Thoracic aorta (tissue), 2 donors: Measurements from ENCODE around the gene UCK1. TPM values are rescaled to one million over a fixed set of nuclear protein-coding genes. Genes with fewer than 3 reads are reported as not detected.

Experiments used
- ATAC-seq: fragments of 150-250 bp; one replicate; pipeline ENCODE4 v1.8.0; 2017; ENCODE audit warnings: low read depth; ENCODE audit not compliant: insufficient number of reproducible peaks, low FRiP score
- DNase-seq: peaks from one replicate; pipeline ENCODE4 v3.0.0-alpha.2; 2020; ENCODE audit warnings: low spot score
- H3K27ac ChIP-seq, 2 donors: fragments of 200-600 bp; sonication (generic); 1 replicate in 1 of 2; 2 replicates in 1 of 2; pipeline ENCODE4 v1.5.1; 2016; ENCODE audit warnings: mild to moderate bottlenecking in 2 of 2, moderate library complexity in 2 of 2
- H3K27me3 ChIP-seq: fragments of 200-600 bp; sonication (generic); replicated peaks from 2 replicates; pipeline ENCODE4 v1.6.0; 2016; ENCODE audit warnings: mild to moderate bottlenecking; ENCODE audit not compliant: insufficient read depth
- H3K36me3 ChIP-seq: fragments of 200-600 bp; sonication (generic); one replicate; pipeline ENCODE4 v1.5.1; 2016
- H3K4me1 ChIP-seq, 2 donors: fragments of 200-600 bp; sonication (generic); 1 replicate in 1 of 2; 2 replicates in 1 of 2; pipeline versions ENCODE4 v1.5.1 to v1.6.0; 2016; ENCODE audit warnings: low read depth in 2 of 2, mild to moderate bottlenecking in 1 of 2; ENCODE audit not compliant: control insufficient read depth in 1 of 2
- H3K4me3 ChIP-seq: fragments of 200-600 bp; sonication (generic); 2 replicates; pipeline ENCODE4 v1.5.1; 2016; ENCODE audit warnings: mild to moderate bottlenecking
- H3K9me3 ChIP-seq: fragments of 200-600 bp; sonication (generic); 2 replicates; pipeline ENCODE4 v1.5.1; 2016
- total RNA-seq, 2 donors: library from RNA; depleted of rRNA; stranded (reverse); fragments of >200 nt; gene quantifications; one replicate each; pipeline versions ENCODE4 v1.1.0 to v1.2.3, GENCODE V29; 2016
- TF ChIP-seq, protein P1 (sequence below): fragments of 200-600 bp; sonication (generic); IDR thresholded peaks from one replicate; pipeline ENCODE4 v1.5.1; 2019; ENCODE audit warnings: antibody characterized with exemption

The UCK1 gene
- total RNA-seq, 2 donors from 2014 or later, result 25.5 to 39.1 TPM

DNA sequence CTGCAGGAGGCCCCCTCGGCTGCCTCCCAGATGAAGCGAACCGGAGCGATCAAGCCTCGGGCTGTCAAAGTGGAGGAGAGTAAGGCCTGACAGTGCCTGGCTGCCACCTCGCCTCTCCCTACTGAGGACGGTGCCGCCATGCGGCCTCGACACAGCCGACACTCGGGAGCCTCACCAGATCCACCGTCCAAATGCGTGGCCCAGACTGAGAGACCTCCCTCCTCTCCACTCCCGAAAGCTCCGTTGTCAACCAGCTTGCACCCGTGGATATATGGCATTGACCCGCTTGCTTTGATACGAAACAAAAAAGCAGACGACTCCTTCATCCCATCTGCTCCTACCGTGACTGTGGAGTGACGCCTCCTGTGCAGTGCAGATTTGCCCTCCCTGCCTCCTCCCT is 35.3 kb downstream of the UCK1 start:
- DNase-seq, result no peak
- H3K4me3 ChIP-seq, result no peak overlapping the region
- peaks cover 76% of the 10 kb centered on the region for H3K36me3 ChIP-seq
- no peaks in the 10 kb centered on the region for H3K4me1 ChIP-seq
- H3K27ac ChIP-seq, result no peak overlapping the region
- no peaks in the 10 kb centered on the region for H3K9me3 ChIP-seq
- no peak for ATAC-seq
- TF ChIP-seq, protein P1, sequence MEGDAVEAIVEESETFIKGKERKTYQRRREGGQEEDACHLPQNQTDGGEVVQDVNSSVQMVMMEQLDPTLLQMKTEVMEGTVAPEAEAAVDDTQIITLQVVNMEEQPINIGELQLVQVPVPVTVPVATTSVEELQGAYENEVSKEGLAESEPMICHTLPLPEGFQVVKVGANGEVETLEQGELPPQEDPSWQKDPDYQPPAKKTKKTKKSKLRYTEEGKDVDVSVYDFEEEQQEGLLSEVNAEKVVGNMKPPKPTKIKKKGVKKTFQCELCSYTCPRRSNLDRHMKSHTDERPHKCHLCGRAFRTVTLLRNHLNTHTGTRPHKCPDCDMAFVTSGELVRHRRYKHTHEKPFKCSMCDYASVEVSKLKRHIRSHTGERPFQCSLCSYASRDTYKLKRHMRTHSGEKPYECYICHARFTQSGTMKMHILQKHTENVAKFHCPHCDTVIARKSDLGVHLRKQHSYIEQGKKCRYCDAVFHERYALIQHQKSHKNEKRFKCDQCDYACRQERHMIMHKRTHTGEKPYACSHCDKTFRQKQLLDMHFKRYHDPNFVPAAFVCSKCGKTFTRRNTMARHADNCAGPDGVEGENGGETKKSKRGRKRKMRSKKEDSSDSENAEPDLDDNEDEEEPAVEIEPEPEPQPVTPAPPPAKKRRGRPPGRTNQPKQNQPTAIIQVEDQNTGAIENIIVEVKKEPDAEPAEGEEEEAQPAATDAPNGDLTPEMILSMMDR, result no peak
- H3K27me3 ChIP-seq, result no peaks in the 10 kb centered on the region

DNA sequence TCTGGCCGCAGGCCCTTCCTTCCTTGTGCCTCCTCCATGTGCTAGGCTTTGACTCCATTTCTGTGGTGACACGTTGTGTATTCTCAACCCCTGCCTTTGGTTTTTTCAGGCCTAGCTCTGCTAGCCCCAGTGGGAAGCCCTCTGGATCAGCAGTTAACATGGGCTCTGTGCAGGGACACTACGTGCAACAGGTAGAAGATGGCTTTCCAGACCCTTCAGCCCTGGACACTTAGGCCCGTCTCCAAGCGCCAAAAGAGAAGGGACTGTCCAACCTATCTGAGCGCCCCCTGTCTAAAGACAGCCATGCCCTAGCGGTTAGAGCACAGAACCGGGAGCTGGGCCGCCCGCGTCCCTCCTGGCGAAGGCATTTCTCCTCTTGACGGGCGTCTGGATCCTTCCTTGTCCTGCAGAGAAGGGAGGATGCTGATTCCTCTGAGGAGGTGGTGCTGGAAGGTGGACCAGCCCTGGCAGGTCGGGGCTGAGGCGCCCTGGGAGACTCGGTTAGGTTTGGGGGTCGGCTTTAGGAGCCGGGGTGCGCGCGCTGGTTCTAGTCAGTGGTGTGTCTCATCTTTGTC is 36.7 kb downstream of the UCK1 start:
- H3K27me3 ChIP-seq, result no peaks in the 10 kb centered on the region
- H3K9me3 ChIP-seq, result no peaks in the 10 kb centered on the region
- TF ChIP-seq, protein P1, result no peak
- H3K36me3 ChIP-seq, result peaks cover 90% of the 10 kb centered on the region
- H3K4me1 ChIP-seq, result no peaks in the 10 kb centered on the region
- DNase-seq, result no peak
- no peak overlapping the region for H3K4me3 ChIP-seq
- H3K27ac ChIP-seq, result no peak overlapping the region
- ATAC-seq, result no peak

DNA sequence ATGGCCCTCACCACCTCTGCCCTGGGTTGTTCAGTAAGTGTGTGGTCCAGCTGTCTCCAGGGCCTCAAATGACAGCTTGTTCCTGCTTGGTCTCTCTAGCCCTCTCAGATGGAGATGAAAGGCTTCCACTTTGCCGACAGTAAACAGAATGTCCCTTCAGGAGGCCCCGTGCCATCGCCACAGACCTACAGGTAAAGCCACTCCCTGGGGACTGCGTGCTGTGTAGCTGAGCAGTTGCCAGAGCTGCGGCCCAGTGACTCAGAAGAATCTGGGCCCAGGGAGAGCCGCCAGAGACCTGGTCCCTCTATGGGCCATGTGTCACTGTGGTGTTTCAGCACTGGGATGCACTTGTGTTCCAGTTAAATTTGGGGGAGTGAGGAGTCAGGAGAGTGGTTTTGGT is 39.0 kb downstream of the UCK1 start:
- H3K4me3 ChIP-seq, result no peak overlapping the region
- H3K36me3 ChIP-seq, result peaks cover 94% of the 10 kb centered on the region
- H3K27me3 ChIP-seq, result no peaks in the 10 kb centered on the region
- no peaks in the 10 kb centered on the region for H3K9me3 ChIP-seq
- no peak overlapping the region for H3K27ac ChIP-seq
- H3K4me1 ChIP-seq, result no peaks in the 10 kb centered on the region
- TF ChIP-seq, protein P1, result no peak
- DNase-seq (no peak), ATAC-seq (no peak)

DNA sequence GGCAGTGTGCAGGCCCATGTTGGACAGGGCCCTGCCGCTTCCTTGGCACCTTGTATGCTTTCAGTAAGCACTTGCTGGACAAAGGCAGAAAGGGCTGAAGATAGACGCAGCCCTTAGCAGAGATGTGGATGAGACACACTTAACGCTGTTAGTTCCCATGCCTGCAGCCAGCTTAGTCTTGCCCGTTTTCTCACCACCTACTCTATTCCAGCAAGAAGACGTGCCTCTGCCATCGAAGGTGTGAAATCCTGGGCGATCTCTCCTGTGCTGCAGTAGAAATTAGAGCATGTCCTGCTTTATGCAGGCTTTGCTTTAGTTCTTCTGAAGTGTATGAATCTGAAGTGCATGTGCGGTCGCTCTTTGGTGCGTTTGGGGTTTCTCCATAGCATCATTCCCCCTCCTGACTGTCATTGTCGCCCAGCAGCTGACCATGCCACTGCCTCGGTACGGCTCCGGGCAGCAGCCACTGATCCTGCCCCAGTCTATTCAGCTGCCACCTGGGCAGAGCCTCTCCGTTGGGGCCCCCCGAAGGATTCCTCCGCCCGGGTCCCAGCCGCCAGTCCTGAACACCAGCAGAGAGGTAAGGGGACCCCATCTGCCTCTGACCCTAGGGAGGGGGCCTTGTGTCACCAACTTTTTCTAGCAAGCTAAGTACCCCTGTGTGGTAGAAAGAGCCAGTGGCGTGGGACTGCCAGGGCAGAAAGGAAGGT is 39.9 kb downstream of the UCK1 start:
- Histone ChIP-seq H3K4me3 (no peak overlapping the region), H3K9me3 (no peaks in the 10 kb centered on the region), H3K27ac (no peak overlapping the region), H3K36me3 (peaks cover 93% of the 10 kb centered on the region), H3K4me1 (no peaks in the 10 kb centered on the region), H3K27me3 (no peaks in the 10 kb centered on the region)
- TF ChIP-seq, protein P1, result no peak
- DNase-seq, result no peak
- ATAC-seq, result no peak

DNA sequence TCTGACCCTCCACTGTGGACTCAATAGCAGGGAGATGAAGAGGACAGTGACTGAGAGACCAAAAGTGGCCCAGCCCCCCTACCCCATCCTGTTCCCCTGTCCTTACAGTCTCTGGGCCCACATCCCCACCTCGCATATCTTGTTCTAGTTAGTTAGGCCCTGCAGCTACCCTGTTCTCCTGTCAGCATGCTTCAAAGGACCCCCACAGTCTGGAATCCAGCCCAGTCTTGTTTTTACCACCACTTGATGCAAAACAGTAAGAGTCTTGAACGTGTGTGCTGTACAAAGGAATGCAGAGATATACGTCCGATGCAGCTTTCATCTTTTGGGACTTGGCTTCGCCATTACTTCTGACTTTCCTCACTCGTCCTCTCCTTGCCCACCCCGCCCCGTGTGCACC is 40.5 kb downstream of the UCK1 start:
- H3K4me1 ChIP-seq, result no peaks in the 10 kb centered on the region
- H3K36me3 ChIP-seq, result peaks cover 93% of the 10 kb centered on the region
- TF ChIP-seq, protein P1, result no peak
- no peak overlapping the region for H3K27ac ChIP-seq
- H3K27me3 ChIP-seq, result no peaks in the 10 kb centered on the region
- H3K4me3 ChIP-seq, result no peak overlapping the region
- no peak for DNase-seq
- no peak for ATAC-seq
- no peaks in the 10 kb centered on the region for H3K9me3 ChIP-seq
